ENCODE results near the gene MELTF.
"Not testable (repeated sequence)": the region's sequence is repeated elsewhere in the genome, so short reads cannot be mapped to it uniquely, and the experiment has no call there.

MELTF gene

GRCh38 chr3:197029511-197030167, at the start of gene MELTF:
Gene MELTF (minus strand): TSS chr3:197029817. CDS start chr3:197029702, 115 bp downstream.
- Mint-ChIP-seq H3K9me3 (no peaks in the 10 kb centered on the region), H3K27ac (no peak within 1 kb of the TSS), H3K4me1 (peaks cover 17% of the 10 kb centered on the region), H3K27me3 (peaks cover 10% of the 10 kb centered on the region), H3K4me3 (peak within 1 kb of the TSS; percentile 63), H3K36me3 (ENCODE audit: low read depth) (no peaks in the 10 kb centered on the region)
- ATAC-seq, result peak; percentile 88
- peak; percentile 84 for DNase-seq

GRCh38 chr3:197076415-197076814, 46.8 kb upstream of the MELTF start:
- Mint-ChIP-seq H3K27me3 (no peaks in the 10 kb centered on the region), H3K4me1 (no peaks in the 10 kb centered on the region), H3K36me3 (ENCODE audit: low read depth) (peaks cover 11% of the 10 kb centered on the region), H3K9me3 (no peaks in the 10 kb centered on the region), H3K4me3 (no peak overlapping the region), H3K27ac (no peak overlapping the region)
- ATAC-seq, result no peak
- no peak for DNase-seq

- H3K36me3 Mint-ChIP-seq (ENCODE audit: low read depth), result peaks cover 16% of the 10 kb centered on the region
- no peaks in the 10 kb centered on the region for H3K4me1 Mint-ChIP-seq
- ATAC-seq (no peak), DNase-seq (no peak)
- no peaks in the 10 kb centered on the region for H3K27me3 Mint-ChIP-seq
- no peak overlapping the region for H3K27ac Mint-ChIP-seq
- no peaks in the 10 kb centered on the region for H3K9me3 Mint-ChIP-seq
- no peak overlapping the region for H3K4me3 Mint-ChIP-seq
Measured at GRCh38 chr3:197068077-197068476, 38.5 kb upstream of the MELTF start.

GRCh38 chr3:197064771-197065170, 35.2 kb upstream of the MELTF start:
- Mint-ChIP-seq H3K36me3 (ENCODE audit: low read depth) (peaks cover 26% of the 10 kb centered on the region), H3K9me3 (no peaks in the 10 kb centered on the region), H3K27me3 (no peaks in the 10 kb centered on the region), H3K4me1 (no peaks in the 10 kb centered on the region), H3K4me3 (no peak overlapping the region), H3K27ac (no peak overlapping the region)
- DNase-seq, result no peak
- ATAC-seq, result no peak

- DNase-seq (no peak), ATAC-seq (no peak)
- Mint-ChIP-seq H3K27me3 (no peaks in the 10 kb centered on the region), H3K4me3 (no peak overlapping the region), H3K4me1 (no peaks in the 10 kb centered on the region), H3K27ac (no peak overlapping the region), H3K9me3 (no peaks in the 10 kb centered on the region), H3K36me3 (ENCODE audit: low read depth) (peaks cover 42% of the 10 kb centered on the region)
Measured at GRCh38 chr3:197062446-197062845, 32.8 kb upstream of the MELTF start.

- ATAC-seq, H3K27me3 Mint-ChIP-seq, H3K27ac Mint-ChIP-seq, H3K4me3 Mint-ChIP-seq, DNase-seq, H3K9me3 Mint-ChIP-seq: not testable (repeated sequence)
- peaks cover 11% of the 10 kb centered on the region for H3K4me1 Mint-ChIP-seq
- peaks cover 25% of the 10 kb centered on the region for H3K36me3 Mint-ChIP-seq (ENCODE audit: low read depth)
Measured at GRCh38 chr3:197051637-197052036, 22.0 kb upstream of the MELTF start.

- no peak overlapping the region for H3K27ac Mint-ChIP-seq
- peaks cover 11% of the 10 kb centered on the region for H3K4me1 Mint-ChIP-seq
- no peaks in the 10 kb centered on the region for H3K27me3 Mint-ChIP-seq
- peaks cover 27% of the 10 kb centered on the region for H3K36me3 Mint-ChIP-seq (ENCODE audit: low read depth)
- no peak overlapping the region for H3K4me3 Mint-ChIP-seq
- peak; percentile 65 for ATAC-seq
- DNase-seq, result no peak
- no peaks in the 10 kb centered on the region for H3K9me3 Mint-ChIP-seq
Measured at GRCh38 chr3:197050511-197050910, 20.9 kb upstream of the MELTF start.

- H3K9me3 Mint-ChIP-seq, result no peaks in the 10 kb centered on the region
- ATAC-seq, result no peak
- peaks cover 11% of the 10 kb centered on the region for H3K36me3 Mint-ChIP-seq (ENCODE audit: low read depth)
- H3K4me1 Mint-ChIP-seq, result no peaks in the 10 kb centered on the region
- H3K27me3 Mint-ChIP-seq, result no peaks in the 10 kb centered on the region
- H3K27ac Mint-ChIP-seq, result no peak overlapping the region
- no peak overlapping the region for H3K4me3 Mint-ChIP-seq
- DNase-seq, result no peak
Measured at GRCh38 chr3:197042539-197042938, 12.9 kb upstream of the MELTF start.

- no peaks in the 10 kb centered on the region for H3K27me3 Mint-ChIP-seq
- no peak overlapping the region for H3K4me3 Mint-ChIP-seq
- no peak for ATAC-seq
- H3K36me3 Mint-ChIP-seq (ENCODE audit: low read depth), result peaks cover 11% of the 10 kb centered on the region
- no peaks in the 10 kb centered on the region for H3K4me1 Mint-ChIP-seq
- no peak overlapping the region for H3K27ac Mint-ChIP-seq
- H3K9me3 Mint-ChIP-seq, result no peaks in the 10 kb centered on the region
- no peak for DNase-seq
Measured at GRCh38 chr3:197041875-197042488, 12.4 kb upstream of the MELTF start.

- ATAC-seq, result no peak
- Mint-ChIP-seq H3K4me1 (no peaks in the 10 kb centered on the region), H3K4me3 (no peak overlapping the region), H3K9me3 (no peaks in the 10 kb centered on the region), H3K27me3 (no peaks in the 10 kb centered on the region), H3K27ac (no peak overlapping the region), H3K36me3 (ENCODE audit: low read depth) (peaks cover 6% of the 10 kb centered on the region)
- DNase-seq, result no peak
Measured at GRCh38 chr3:197040658-197041057, 11.0 kb upstream of the MELTF start.

GRCh38 chr3:197038679-197039462, 9.3 kb upstream of the MELTF start:
- no peak for DNase-seq
- peaks cover 2% of the 10 kb centered on the region for H3K27me3 Mint-ChIP-seq
- no peaks in the 10 kb centered on the region for H3K9me3 Mint-ChIP-seq
- H3K4me3 Mint-ChIP-seq, result no peak overlapping the region
- H3K4me1 Mint-ChIP-seq, result no peaks in the 10 kb centered on the region
- H3K36me3 Mint-ChIP-seq (ENCODE audit: low read depth), result no peaks in the 10 kb centered on the region
- no peak for ATAC-seq
- H3K27ac Mint-ChIP-seq, result no peak overlapping the region

GRCh38 chr3:197035577-197035976, 6.0 kb upstream of the MELTF start:
- ATAC-seq (no peak), DNase-seq (no peak)
- Mint-ChIP-seq H3K4me1 (peaks cover 10% of the 10 kb centered on the region), H3K9me3 (no peaks in the 10 kb centered on the region), H3K36me3 (ENCODE audit: low read depth) (no peaks in the 10 kb centered on the region), H3K27ac (peak overlapping the region; percentile 47), H3K27me3 (peaks cover 2% of the 10 kb centered on the region), H3K4me3 (no peak overlapping the region)

GRCh38 chr3:197034778-197035177, 5.2 kb upstream of the MELTF start:
- H3K9me3 Mint-ChIP-seq; ATAC-seq; DNase-seq; H3K36me3 Mint-ChIP-seq (ENCODE audit: low read depth); H3K27ac Mint-ChIP-seq; H3K27me3 Mint-ChIP-seq; H3K4me3 Mint-ChIP-seq: not testable (repeated sequence)
- H3K4me1 Mint-ChIP-seq, result peaks cover 14% of the 10 kb centered on the region

- DNase-seq; H3K4me3 Mint-ChIP-seq; H3K9me3 Mint-ChIP-seq; H3K27me3 Mint-ChIP-seq; ATAC-seq; H3K36me3 Mint-ChIP-seq (ENCODE audit: low read depth); H3K27ac Mint-ChIP-seq: not testable (repeated sequence)
- H3K4me1 Mint-ChIP-seq, result peaks cover 17% of the 10 kb centered on the region
Measured at GRCh38 chr3:197033764-197034163, 4.1 kb upstream of the MELTF start.
